ENCODE measurements around the gene TMEM238.

TMEM238 gene

DNA sequence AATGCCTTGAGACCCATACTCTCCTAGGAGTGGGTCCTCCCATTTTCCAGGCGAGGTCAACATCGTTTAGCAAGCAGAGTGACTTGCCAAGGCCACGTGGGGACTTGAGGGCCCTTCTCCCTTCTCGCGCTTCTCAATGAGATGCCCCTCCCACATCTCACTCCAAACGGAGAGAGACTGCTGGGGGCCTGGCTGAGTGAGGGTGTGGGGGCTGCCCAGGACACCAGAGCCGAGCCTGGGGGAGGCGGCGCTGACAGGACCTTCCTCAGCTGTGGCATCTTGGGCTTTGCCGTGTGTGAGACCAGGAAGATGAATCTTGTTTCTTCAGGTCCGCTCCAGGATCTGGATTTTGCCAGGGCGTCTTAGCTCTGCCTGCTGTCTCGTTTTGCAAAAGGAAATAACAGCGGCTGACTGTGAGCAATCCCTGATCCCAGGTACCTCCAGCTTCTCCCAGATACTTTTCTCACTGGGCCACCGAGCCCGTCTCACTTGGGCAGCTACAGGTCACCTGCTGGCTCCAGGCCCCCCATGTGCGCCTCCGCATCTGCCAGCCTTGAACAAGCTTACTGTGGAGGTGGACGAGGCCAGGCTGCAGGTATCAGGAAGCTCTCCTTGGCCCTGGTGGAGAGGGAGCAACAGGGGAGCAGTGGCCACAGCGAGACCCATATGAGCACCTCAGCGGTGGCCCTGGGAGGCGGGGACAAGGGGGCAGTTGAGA lies 35.6 kb downstream of the TMEM238 start:
- Histone ChIP-seq H3K9ac (ENCODE audit: low read depth, low read length) (peak overlapping the region; percentile 61), H3K36me3 (ENCODE audit: control insufficient read depth, insufficient read depth, low read length) (peaks cover 40% of the 10 kb centered on the region), H3K9me3 (ENCODE audit: control insufficient read depth, insufficient read depth, low read length) (no peaks in the 10 kb centered on the region), H3K4me1 (ENCODE audit: control insufficient read depth, insufficient read depth, low read length) (peaks cover 16% of the 10 kb centered on the region), H3K27me3 (ENCODE audit: control insufficient read depth, insufficient read depth, low read length) (peaks cover 16% of the 10 kb centered on the region), H3K4me3 (ENCODE audit: low read depth, low read length) (peak overlapping the region; percentile 27)

DNA sequence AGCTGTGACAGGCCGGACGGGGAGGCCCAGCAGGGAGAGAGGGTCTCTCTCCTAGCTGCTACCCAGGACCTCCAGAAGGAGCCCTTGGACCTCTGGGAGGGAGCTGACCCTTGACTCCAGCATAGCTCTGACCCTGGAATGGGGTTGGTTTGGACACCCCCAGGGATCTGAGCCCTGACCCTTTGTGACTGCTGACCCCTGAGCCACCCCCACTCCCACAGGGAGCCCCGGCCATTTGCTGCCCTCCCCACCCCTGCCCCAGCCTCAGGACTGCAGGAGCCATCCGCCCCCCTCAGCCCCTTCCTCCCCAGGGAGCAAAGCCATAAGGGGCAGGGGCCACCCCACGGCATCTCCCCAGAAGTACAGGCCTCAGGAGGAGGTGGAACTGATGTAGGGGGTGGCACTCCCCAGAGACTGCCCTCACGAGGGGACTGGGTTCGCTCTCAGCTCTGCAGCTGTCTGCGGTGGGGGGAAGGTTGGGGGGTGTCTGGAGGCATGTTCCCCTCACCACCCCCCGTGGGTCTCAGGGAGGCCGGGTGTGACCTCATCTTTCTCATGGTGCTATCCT lies 36.6 kb downstream of the TMEM238 start:
- no peaks in the 10 kb centered on the region for H3K9me3 ChIP-seq (ENCODE audit: control insufficient read depth, insufficient read depth, low read length)
- peaks cover 7% of the 10 kb centered on the region for H3K27me3 ChIP-seq (ENCODE audit: control insufficient read depth, insufficient read depth, low read length)
- peaks cover 16% of the 10 kb centered on the region for H3K4me1 ChIP-seq (ENCODE audit: control insufficient read depth, insufficient read depth, low read length)
- peaks cover 49% of the 10 kb centered on the region for H3K36me3 ChIP-seq (ENCODE audit: control insufficient read depth, insufficient read depth, low read length)
- H3K9ac ChIP-seq (ENCODE audit: low read depth, low read length) = no peak overlapping the region
- no peak overlapping the region for H3K4me3 ChIP-seq (ENCODE audit: low read depth, low read length)

GRCh38 chr19:55346725-55347441 lies 37.2 kb downstream of the TMEM238 start:
- Histone ChIP-seq H3K4me1 (ENCODE audit: control insufficient read depth, insufficient read depth, low read length) (peaks cover 17% of the 10 kb centered on the region), H3K9ac (ENCODE audit: low read depth, low read length) (no peak overlapping the region), H3K4me3 (ENCODE audit: low read depth, low read length) (no peak overlapping the region), H3K27me3 (ENCODE audit: control insufficient read depth, insufficient read depth, low read length) (peaks cover under 1% of the 10 kb centered on the region), H3K9me3 (ENCODE audit: control insufficient read depth, insufficient read depth, low read length) (no peaks in the 10 kb centered on the region), H3K36me3 (ENCODE audit: control insufficient read depth, insufficient read depth, low read length) (peaks cover 54% of the 10 kb centered on the region)

- H3K4me3 ChIP-seq (ENCODE audit: low read depth, low read length) = no peak overlapping the region
- no peaks in the 10 kb centered on the region for H3K9me3 ChIP-seq (ENCODE audit: control insufficient read depth, insufficient read depth, low read length)
- no peaks in the 10 kb centered on the region for H3K27me3 ChIP-seq (ENCODE audit: control insufficient read depth, insufficient read depth, low read length)
- peaks cover 50% of the 10 kb centered on the region for H3K36me3 ChIP-seq (ENCODE audit: control insufficient read depth, insufficient read depth, low read length)
- H3K9ac ChIP-seq (ENCODE audit: low read depth, low read length) = no peak overlapping the region
- H3K4me1 ChIP-seq (ENCODE audit: control insufficient read depth, insufficient read depth, low read length) = peaks cover 23% of the 10 kb centered on the region
Measured at GRCh38 chr19:55345818-55346724, 38.0 kb downstream of the TMEM238 start.

GRCh38 chr19:55345101-55345817 lies 38.8 kb downstream of the TMEM238 start:
- Histone ChIP-seq H3K27me3 (ENCODE audit: control insufficient read depth, insufficient read depth, low read length) (no peaks in the 10 kb centered on the region), H3K36me3 (ENCODE audit: control insufficient read depth, insufficient read depth, low read length) (peaks cover 49% of the 10 kb centered on the region), H3K4me1 (ENCODE audit: control insufficient read depth, insufficient read depth, low read length) (peaks cover 21% of the 10 kb centered on the region), H3K9ac (ENCODE audit: low read depth, low read length) (no peak overlapping the region), H3K4me3 (ENCODE audit: low read depth, low read length) (no peak overlapping the region), H3K9me3 (ENCODE audit: control insufficient read depth, insufficient read depth, low read length) (no peaks in the 10 kb centered on the region)

- peaks cover 18% of the 10 kb centered on the region for H3K4me1 ChIP-seq (ENCODE audit: control insufficient read depth, insufficient read depth, low read length)
- H3K4me3 ChIP-seq (ENCODE audit: low read depth, low read length) = no peak overlapping the region
- H3K36me3 ChIP-seq (ENCODE audit: control insufficient read depth, insufficient read depth, low read length) = peaks cover 45% of the 10 kb centered on the region
- no peaks in the 10 kb centered on the region for H3K9me3 ChIP-seq (ENCODE audit: control insufficient read depth, insufficient read depth, low read length)
- no peak overlapping the region for H3K9ac ChIP-seq (ENCODE audit: low read depth, low read length)
- no peaks in the 10 kb centered on the region for H3K27me3 ChIP-seq (ENCODE audit: control insufficient read depth, insufficient read depth, low read length)
Measured at GRCh38 chr19:55344444-55344843, 39.6 kb downstream of the TMEM238 start.

DNA sequence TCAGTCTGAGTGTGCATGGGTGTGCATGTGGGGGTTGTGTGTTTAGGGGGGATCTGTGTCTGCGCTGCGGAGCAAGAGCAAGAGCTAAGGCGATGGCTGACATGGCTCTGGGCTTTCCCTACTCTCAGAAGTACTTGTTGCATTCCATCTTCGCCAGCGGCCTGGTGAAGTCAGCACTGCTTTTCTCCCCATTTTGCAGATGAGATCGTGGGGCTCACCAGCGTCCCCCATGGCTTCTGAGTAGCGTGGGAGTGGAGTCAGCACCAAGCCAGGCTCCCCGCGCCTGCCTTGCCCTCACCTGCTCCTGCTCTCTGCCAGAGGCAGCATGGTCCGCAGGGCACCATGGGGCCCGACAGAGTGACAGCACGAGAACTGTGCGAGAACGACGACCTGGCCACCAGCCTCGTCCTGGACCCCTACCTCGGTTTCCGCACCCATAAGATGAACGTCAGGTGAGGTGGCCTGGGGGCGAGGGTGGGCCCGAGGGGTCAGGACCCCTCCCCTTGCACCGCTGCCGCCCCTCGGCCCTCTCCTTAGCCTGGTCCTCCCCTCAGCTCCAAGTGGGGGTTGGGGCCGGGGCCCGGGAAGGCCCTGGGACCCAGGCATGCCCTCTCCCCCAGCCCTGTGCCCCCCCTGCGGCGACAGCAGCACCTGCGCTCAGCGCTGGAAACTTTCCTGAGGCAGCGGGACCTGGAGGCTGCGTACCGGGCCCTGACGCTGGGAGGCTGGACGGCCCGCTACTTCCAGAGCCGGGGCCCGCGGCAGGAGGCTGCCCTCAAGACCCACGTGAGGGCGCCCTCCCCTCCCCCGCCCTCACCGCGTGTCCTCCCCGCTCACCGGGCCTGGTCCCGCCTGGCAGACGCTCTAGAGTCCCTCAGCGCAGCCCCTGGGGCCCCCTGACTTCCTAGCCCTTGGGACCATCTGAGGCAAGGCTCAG lies 42.2 kb downstream of the TMEM238 start:
- Histone ChIP-seq H3K4me3 (ENCODE audit: low read depth, low read length) (peak overlapping the region; percentile 55), H3K9ac (ENCODE audit: low read depth, low read length) (no peak overlapping the region), H3K4me1 (ENCODE audit: control insufficient read depth, insufficient read depth, low read length) (peaks cover 8% of the 10 kb centered on the region), H3K36me3 (ENCODE audit: control insufficient read depth, insufficient read depth, low read length) (peaks cover 41% of the 10 kb centered on the region), H3K9me3 (ENCODE audit: control insufficient read depth, insufficient read depth, low read length) (no peaks in the 10 kb centered on the region), H3K27me3 (ENCODE audit: control insufficient read depth, insufficient read depth, low read length) (no peaks in the 10 kb centered on the region)

GRCh38 chr19:55341171-55341588 lies 42.9 kb downstream of the TMEM238 start:
- no peak overlapping the region for H3K9ac ChIP-seq (ENCODE audit: low read depth, low read length)
- H3K4me1 ChIP-seq (ENCODE audit: control insufficient read depth, insufficient read depth, low read length) = peaks cover 8% of the 10 kb centered on the region
- H3K4me3 ChIP-seq (ENCODE audit: low read depth, low read length) = peak overlapping the region; percentile 94
- H3K36me3 ChIP-seq (ENCODE audit: control insufficient read depth, insufficient read depth, low read length) = peaks cover 39% of the 10 kb centered on the region
- no peaks in the 10 kb centered on the region for H3K9me3 ChIP-seq (ENCODE audit: control insufficient read depth, insufficient read depth, low read length)
- no peaks in the 10 kb centered on the region for H3K27me3 ChIP-seq (ENCODE audit: control insufficient read depth, insufficient read depth, low read length)

DNA sequence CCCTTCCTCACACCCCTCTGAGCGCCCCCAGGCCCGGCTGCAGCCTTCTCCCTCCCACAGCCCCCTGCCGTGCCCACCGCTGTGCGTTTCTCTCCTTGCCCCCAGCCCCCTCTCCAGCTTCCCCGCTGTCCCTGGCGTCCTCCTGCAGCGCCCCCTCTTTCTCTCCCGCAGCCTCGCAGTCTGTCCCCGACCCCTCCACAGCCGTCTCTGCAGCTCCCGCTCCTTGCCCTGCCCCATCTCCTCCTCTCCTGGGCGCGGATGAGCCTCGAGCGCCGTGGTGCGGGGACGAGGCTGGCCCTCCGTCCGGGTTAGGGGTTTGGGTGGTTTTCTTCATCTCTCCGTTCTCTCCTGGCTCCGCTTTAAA lies 43.3 kb downstream of the TMEM238 start:
- peak overlapping the region; percentile 90 for H3K9ac ChIP-seq (ENCODE audit: low read depth, low read length)
- peaks cover 35% of the 10 kb centered on the region for H3K36me3 ChIP-seq (ENCODE audit: control insufficient read depth, insufficient read depth, low read length)
- H3K9me3 ChIP-seq (ENCODE audit: control insufficient read depth, insufficient read depth, low read length) = no peaks in the 10 kb centered on the region
- H3K4me1 ChIP-seq (ENCODE audit: control insufficient read depth, insufficient read depth, low read length) = peaks cover 8% of the 10 kb centered on the region
- H3K27me3 ChIP-seq (ENCODE audit: control insufficient read depth, insufficient read depth, low read length) = no peaks in the 10 kb centered on the region
- H3K4me3 ChIP-seq (ENCODE audit: low read depth, low read length) = peak overlapping the region; percentile 94

Data from iPS-15b (cell line).